Stomach (tissue), 9 donors: ENCODE results near the gene PRKN. TPM values are rescaled to one million over a fixed set of nuclear protein-coding genes. Genes with fewer than 3 reads are reported as not detected.

Experiments
- DNase-seq, 2 donors: peaks; one replicate each; pipeline versions ENCODE4 v3.0.0 to v3.0.0-alpha.2; 2013 to 2019
- H3K27ac ChIP-seq, 5 donors: fragments of 200-600 bp in 4 of 5; sonication (generic) in 4 of 5; one replicate each; pipeline ENCODE4 v1.5.1; 2013 to 2019; ENCODE audit warnings: mild to moderate bottlenecking in 1 of 5, moderate library complexity in 1 of 5
- H3K27me3 ChIP-seq, 3 donors: fragments of 200-600 bp; sonication (generic); one replicate each; pipeline ENCODE4 v1.5.1; 2017 to 2019; ENCODE audit warnings: mixed run types in 1 of 3
- H3K36me3 ChIP-seq, 4 donors: fragments of 200-600 bp; sonication (generic); 1 replicate in 3 of 4; 2 replicates in 1 of 4; pipeline ENCODE4 v1.5.1; 2016 to 2019
- H3K4me1 ChIP-seq, 4 donors: fragments of 200-600 bp; sonication (generic); one replicate each; pipeline ENCODE4 v1.5.1; 2016 to 2019
- H3K4me3 ChIP-seq, 4 donors: fragments of 200-600 bp; sonication (generic) in 3 of 4; one replicate each; pipeline ENCODE4 v1.5.1; 2016 to 2019; ENCODE audit warnings: mild to moderate bottlenecking in 1 of 4
- H3K9me3 ChIP-seq, 4 donors: fragments of 200-600 bp; sonication (generic); one replicate each; pipeline ENCODE4 v1.5.1; 2016 to 2019
- CTCF ChIP-seq, 7 experiments: fragments of 450-650 bp in 4 of 7; fragments of 200-600 bp in 3 of 7; sonication (generic) in 3 of 7; IDR thresholded peaks; one replicate each; pipeline ENCODE4 v1.5.1; 2016 to 2019; ENCODE audit warnings: antibody characterized with exemption in 7 of 7, control low read depth in 2 of 7, mild to moderate bottlenecking in 1 of 7
- EP300 ChIP-seq: sonication (generic); formaldehyde crosslinking; IDR thresholded peaks from one replicate; pipeline ENCODE4 v1.6.1; 2017; ENCODE audit warnings: antibody characterized with exemption
- POLR2A ChIP-seq, 4 donors: fragments of 450-650 bp; IDR thresholded peaks; one replicate each; pipeline ENCODE4 v1.6.1; 2016; ENCODE audit warnings: antibody characterized with exemption in 4 of 4, control low read depth in 2 of 4, mild to moderate bottlenecking in 1 of 4, moderate library complexity in 1 of 4
- POLR2AphosphoS5 ChIP-seq, 3 donors: sonication (generic); formaldehyde crosslinking; IDR thresholded peaks; one replicate each; pipeline ENCODE4 v1.6.1; 2016; ENCODE audit warnings: antibody characterized with exemption in 3 of 3
- WGBS, 5 donors: extraction: QIAGEN DNeasy Blood & Tissue Kit in 3 of 5; methylation state at CpG; one replicate each; pipeline versions ENCODE4 v1.1.5 to v1.1.7; 2013 to 2018; 5-methylcytosine and 5-hydroxymethylcytosine counted together
- intact Hi-C: fragments of 100-400 bp; cut with DNase I; formaldehyde crosslinking; loops from one replicate; pipeline ENCODE4 v1.15.1; 2023; ENCODE audit warnings: low total_unique reads
- polyA plus RNA-seq, 3 donors: library from polyadenylated mRNA; stranded (reverse); fragments of 200-250 nt; gene quantifications; one replicate each; pipeline ENCODE4 v1.2.3, GENCODE V29; 2013
- total RNA-seq, 5 donors: library from RNA; depleted of rRNA; stranded (reverse); fragments of >200 nt; gene quantifications; one replicate each; pipeline versions ENCODE4 v1.1.0 to v1.2.3, GENCODE V29; 2014 to 2016
- donor health status: healthy with polysubstance abuse.
- donor health status: Bipolar disorder and iron deficiency.
- donor health status: healthy.

Gene PRKN
- total and polyA plus RNA-seq, 8 donors, result 0.68 to 19.8 (median 9.5) TPM

- DNase-seq, result peak in 1 of 2 donors; percentile 12
- TF ChIP-seq POLR2AphosphoS5 (IDR thresholded peaks at IDR 0.05) (no peak), POLR2A (IDR thresholded peaks at IDR 0.05) (no peak), EP300 (no peak), CTCF (IDR thresholded peaks at IDR 0.05) (no peak)
- Histone ChIP-seq H3K9me3 (no peaks in the 10 kb centered on the region), H3K4me1 (peaks cover 0 to 11% (median 0%) of the 10 kb centered on the region in 4 donors), H3K4me3 (no peak overlapping the region), H3K36me3 (no peaks in the 10 kb centered on the region), H3K27me3 (no peaks in the 10 kb centered on the region), H3K27ac (no peak overlapping the region)
- intact Hi-C loops, result no loop called here
- WGBS, 5 donors, result 36 to 41% (median 38%) methylated on average over 3 of the region's 3 CpGs
These were observed 603.8 kb downstream of the PRKN start for GRCh38 chr6:162123797-162124196.

GRCh38 chr6:162119341-162119740 is 608.2 kb downstream of the PRKN start:
- TF ChIP-seq POLR2A (IDR thresholded peaks at IDR 0.05), result no peak
- no peak for TF ChIP-seq POLR2AphosphoS5 (IDR thresholded peaks at IDR 0.05)
- TF ChIP-seq EP300, result no peak
- TF ChIP-seq CTCF (IDR thresholded peaks at IDR 0.05), result no peak
- intact Hi-C loops, result no loop called here
- no peaks in the 10 kb centered on the region for H3K36me3 ChIP-seq

GRCh38 chr6:162118706-162119105 is 608.9 kb downstream of the PRKN start:
- no peaks in the 10 kb centered on the region for H3K27me3 ChIP-seq

More at GRCh38 chr6:162119341-162119740, 608.2 kb downstream of the PRKN start:
- Histone ChIP-seq H3K4me3 (no peak overlapping the region), H3K9me3 (no peaks in the 10 kb centered on the region), H3K27ac (no peak overlapping the region), H3K27me3 (no peaks in the 10 kb centered on the region), H3K4me1 (peaks cover 0 to 12% (median 0%) of the 10 kb centered on the region in 4 donors)
- DNase-seq, result peak in 1 of 2 donors; percentile 23
- 42 to 67% (median 50%) methylated on average over 4 of the region's 4 CpGs for whole genome bisulfite sequencing, 5 donors

GRCh38 chr6:162116902-162117525 is 610.6 kb downstream of the PRKN start:
- Histone ChIP-seq H3K36me3 (no peaks in the 10 kb centered on the region), H3K9me3 (no peaks in the 10 kb centered on the region), H3K27me3 (no peaks in the 10 kb centered on the region), H3K27ac (no peak overlapping the region), H3K4me3 (no peak overlapping the region), H3K4me1 (peaks cover 0 to 12% (median 0%) of the 10 kb centered on the region in 4 donors)
- no peak for DNase-seq
- WGBS, 5 donors, result 87 to 93% (median 90%) methylated on average over 7 of the region's 7 CpGs
- TF ChIP-seq POLR2A (IDR thresholded peaks at IDR 0.05) (no peak), POLR2AphosphoS5 (IDR thresholded peaks at IDR 0.05) (no peak)
- intact Hi-C loops, result no loop called here

More at GRCh38 chr6:162118706-162119105, 608.9 kb downstream of the PRKN start:
- Histone ChIP-seq H3K4me1 (peaks cover 0 to 12% (median 0%) of the 10 kb centered on the region in 4 donors), H3K27ac (no peak overlapping the region), H3K4me3 (no peak overlapping the region), H3K9me3 (no peaks in the 10 kb centered on the region), H3K36me3 (no peaks in the 10 kb centered on the region)
- DNase-seq, result no peak
- 73 to 91% (median 82%) methylated on average over 5 of the region's 5 CpGs for WGBS, 5 donors
- intact Hi-C loops, result no loop called here
- TF ChIP-seq CTCF (IDR thresholded peaks at IDR 0.05), result no peak

- Histone ChIP-seq H3K9me3 (no peaks in the 10 kb centered on the region), H3K36me3 (no peaks in the 10 kb centered on the region), H3K27me3 (no peaks in the 10 kb centered on the region), H3K27ac (no peak overlapping the region), H3K4me1 (peaks cover 0 to 4% (median 0%) of the 10 kb centered on the region in 4 donors), H3K4me3 (no peak overlapping the region)
- DNase-seq, result no peak
- intact Hi-C loops, result no loop called here
- WGBS, 5 donors, result 77 to 86% (median 83%) methylated on average over 2 of the region's 2 CpGs
- TF ChIP-seq CTCF (IDR thresholded peaks at IDR 0.05), result no peak
- TF ChIP-seq EP300, result no peak
- TF ChIP-seq POLR2AphosphoS5 (IDR thresholded peaks at IDR 0.05), result no peak
- TF ChIP-seq POLR2A (IDR thresholded peaks at IDR 0.05), result no peak
These were observed 618.0 kb downstream of the PRKN start for GRCh38 chr6:162109480-162110050.
